Right lobe of liver (tissue), 6 donors: ENCODE results near the gene CRYBA2. TPM values are rescaled to one million over a fixed set of nuclear protein-coding genes. Genes with fewer than 3 reads are reported as not detected.
A peak's percentile ranks its signal among the peaks of the same experiment; 100 is the strongest.

Source experiments
- ATAC-seq, 4 donors: fragments of 200-7000 bp; cut with Tn5 transposase; one replicate each; pipeline ENCODE4 v1.9.1; 2020; ENCODE audit warnings: mild to moderate bottlenecking in 4 of 4, moderate library complexity in 4 of 4
- DNase-seq, 3 donors: peaks; one replicate each; pipeline ENCODE4 v3.0.0-alpha.2; 2020
- H3K27ac ChIP-seq, 3 donors: fragments of 200-600 bp; one replicate each; pipeline ENCODE4 v1.8.0; 2022
- H3K27me3 ChIP-seq, 2 donors: fragments of 200-600 bp; one replicate each; pipeline ENCODE4 v1.8.0; 2022
- H3K36me3 ChIP-seq, 4 donors: fragments of 200-600 bp; sonication (generic) in 1 of 4; one replicate each; pipeline versions ENCODE4 v1.5.1 to v1.8.0; 2017 to 2022; ENCODE audit warnings: control low read depth in 1 of 4
- H3K4me1 ChIP-seq, 4 donors: fragments of 200-600 bp; sonication (generic) in 1 of 4; one replicate each; pipeline versions ENCODE4 v1.5.1 to v1.8.0; 2017 to 2022; ENCODE audit warnings: control low read depth in 1 of 4
- H3K4me3 ChIP-seq, 3 donors: fragments of 200-600 bp; one replicate each; pipeline ENCODE4 v1.8.0; 2022
- H3K9me3 ChIP-seq, 4 donors: fragments of 200-600 bp; sonication (generic) in 1 of 4; one replicate each; pipeline versions ENCODE4 v1.5.1 to v1.8.0; 2017 to 2022; ENCODE audit warnings: control low read depth in 1 of 4
- CTCF ChIP-seq, 4 donors: fragments of 200-600 bp in 3 of 4; fragments of 450-650 bp in 1 of 4; IDR thresholded peaks; one replicate each; pipeline versions ENCODE4 v1.5.1 to v1.8.0; 2016 to 2022; ENCODE audit warnings: antibody characterized with exemption in 4 of 4, mild to moderate bottlenecking in 2 of 4
- POLR2A ChIP-seq: fragments of 450-650 bp; IDR thresholded peaks from one replicate; pipeline ENCODE4 v1.6.1; 2017; ENCODE audit warnings: antibody characterized with exemption, mild to moderate bottlenecking
- WGBS: methylation state at CpG from one replicate; pipeline ENCODE4 v1.1.6; 2018; ENCODE audit warnings: low coverage, low lambda C conversion rate; ENCODE audit not compliant: insufficient coverage; ENCODE audit errors: missing lambda C conversion rate; 5-methylcytosine and 5-hydroxymethylcytosine counted together
- intact Hi-C, 2 donors: fragments of 100-400 bp; cut with DNase I; formaldehyde crosslinking; loops; one replicate each; pipeline versions ENCODE4 v1.11.2 to v1.14.1; 2022
- total RNA-seq, 6 experiments: library from RNA; depleted of rRNA in 2 of 6; stranded (reverse); fragments of >200 nt in 2 of 6; fragmentation: NEBNext Ultra II Directional in 3 of 6; extraction: Animal tissue kit (Norgen Biotek cat#: 25700) in 3 of 6; gene quantifications; one replicate each; pipeline versions ENCODE4 v1.1.0 to v1.2.4, GENCODE V29; 2016 to 2023
- donor health status: DM: no; HTN: yes; CAD: no.
- donor health status: DM: no; HTN: no; CAD: no.
- donor health status: DM: no; HTN: no; CAD: no.
- donor health status: DM: no; HTN: yes; CAD: no.
- donor health status: DM: no; HTN: yes; CAD: no.

CRYBA2 gene
- total RNA-seq, 6 experiments from 2014 or later: not detected

GRCh38 chr2:219038600-219038999 lies 45.4 kb upstream of the CRYBA2 start:
- H3K36me3 ChIP-seq: no peaks in the 10 kb centered on the region
- no peak overlapping the region for H3K4me3 ChIP-seq
- peaks cover 0 to 10% (median 0%) of the 10 kb centered on the region in 4 donors for H3K4me1 ChIP-seq
- ATAC-seq: no peak
- 0% methylated on average over 1 of the region's 1 CpG for WGBS
- H3K27me3 ChIP-seq: no peaks in the 10 kb centered on the region
- TF ChIP-seq CTCF (IDR thresholded peaks at IDR 0.05) (no peak), POLR2A (no peak)
- H3K9me3 ChIP-seq: no peaks in the 10 kb centered on the region
- no peak for DNase-seq
- H3K27ac ChIP-seq: no peak overlapping the region
- intact Hi-C loops: no loop called here

GRCh38 chr2:219037783-219038499 lies 44.7 kb upstream of the CRYBA2 start:
- H3K4me3 ChIP-seq: no peak overlapping the region
- H3K27ac ChIP-seq: no peak overlapping the region
- no peaks in the 10 kb centered on the region for H3K27me3 ChIP-seq
- intact Hi-C loops: no loop called here
- TF ChIP-seq CTCF (IDR thresholded peaks at IDR 0.05) (no peak), POLR2A (no peak)
- ATAC-seq (peak in 1 of 4 donors; percentile 11), DNase-seq (no peak)
- no peaks in the 10 kb centered on the region for H3K36me3 ChIP-seq
- 43% methylated on average over 4 of the region's 8 CpGs for WGBS
- peaks cover 0 to 10% (median 0%) of the 10 kb centered on the region in 4 donors for H3K4me1 ChIP-seq
- no peaks in the 10 kb centered on the region for H3K9me3 ChIP-seq

- Histone ChIP-seq H3K4me3 (no peak overlapping the region), H3K27me3 (no peaks in the 10 kb centered on the region), H3K9me3 (no peaks in the 10 kb centered on the region), H3K36me3 (no peaks in the 10 kb centered on the region), H3K4me1 (no peaks in the 10 kb centered on the region), H3K27ac (no peak overlapping the region)
- TF ChIP-seq POLR2A (no peak), CTCF (IDR thresholded peaks at IDR 0.05) (no peak)
- intact Hi-C loops: no loop called here
- DNase-seq (no peak), ATAC-seq (no peak)
- 91% methylated on average over 2 of the region's 2 CpGs for WGBS
Measured at GRCh38 chr2:219035942-219036341, 42.7 kb upstream of the CRYBA2 start.

- no peaks in the 10 kb centered on the region for H3K27me3 ChIP-seq
Measured at GRCh38 chr2:219034823-219035222, 41.6 kb upstream of the CRYBA2 start.

More at GRCh38 chr2:219034823-219035222, 41.6 kb upstream of the CRYBA2 start:
- 38% methylated on average over 6 of the region's 6 CpGs for WGBS
- H3K9me3 ChIP-seq: no peaks in the 10 kb centered on the region
- ATAC-seq (no peak), DNase-seq (no peak)
- no peaks in the 10 kb centered on the region for H3K4me1 ChIP-seq
- H3K36me3 ChIP-seq: no peaks in the 10 kb centered on the region
- TF ChIP-seq POLR2A (no peak), CTCF (IDR thresholded peaks at IDR 0.05) (no peak)
- intact Hi-C loops: no loop called here
- H3K4me3 ChIP-seq: no peak overlapping the region
- H3K27ac ChIP-seq: no peak overlapping the region
